ENCODE data around the gene BRINP3.
A peak's percentile ranks its signal among the peaks of the same experiment; 100 is the strongest.

Gene BRINP3

GRCh38 chr1:190377294-190377693 lies 100.4 kb downstream of the BRINP3 start:
- Histone ChIP-seq H3K27me3 (replicated peaks) (no peaks in the 10 kb centered on the region), H3K36me3 (replicated peaks) (no peaks in the 10 kb centered on the region), H3K27ac (no peak overlapping the region), H3K4me3 (ENCODE audit: low read depth, low read length) (no peak overlapping the region)
- no peak for TF ChIP-seq CTCF (IDR thresholded peaks at IDR 0.05; ENCODE audit: low read depth, low read length, missing control alignments)
- DNase-seq, result no peak
- in situ Hi-C loops (cut with HindIII; ENCODE audit: low pct_ligation_motif_present, low sequenced_read_pairs), result no loop called here

- Histone ChIP-seq H3K27ac (no peak overlapping the region), H3K36me3 (replicated peaks) (no peaks in the 10 kb centered on the region), H3K27me3 (replicated peaks) (no peaks in the 10 kb centered on the region), H3K4me3 (ENCODE audit: low read depth, low read length) (no peak overlapping the region)
- in situ Hi-C loops (cut with HindIII; ENCODE audit: low pct_ligation_motif_present, low sequenced_read_pairs), result no loop called here
- no peak for TF ChIP-seq CTCF (IDR thresholded peaks at IDR 0.05; ENCODE audit: low read depth, low read length, missing control alignments)
- no peak for DNase-seq
Measured at GRCh38 chr1:190376044-190376443, 101.6 kb downstream of the BRINP3 start.

GRCh38 chr1:190373705-190374336 lies 103.8 kb downstream of the BRINP3 start:
- no peak overlapping the region for H3K27ac ChIP-seq
- DNase-seq, result no peak
- in situ Hi-C loops (cut with HindIII; ENCODE audit: low pct_ligation_motif_present, low sequenced_read_pairs), result no loop called here
- peak; percentile 62 for TF ChIP-seq CTCF (IDR thresholded peaks at IDR 0.05; ENCODE audit: low read depth, low read length, missing control alignments)
- no peaks in the 10 kb centered on the region for H3K36me3 ChIP-seq (replicated peaks)
- no peak overlapping the region for H3K4me3 ChIP-seq (ENCODE audit: low read depth, low read length)
- no peaks in the 10 kb centered on the region for H3K27me3 ChIP-seq (replicated peaks)

- Histone ChIP-seq H3K4me3 (ENCODE audit: low read depth, low read length) (no peak overlapping the region), H3K36me3 (replicated peaks) (no peaks in the 10 kb centered on the region), H3K27me3 (replicated peaks) (no peaks in the 10 kb centered on the region), H3K27ac (no peak overlapping the region)
- TF ChIP-seq CTCF (IDR thresholded peaks at IDR 0.05; ENCODE audit: low read depth, low read length, missing control alignments), result no peak
- DNase-seq, result no peak
- in situ Hi-C loops (cut with HindIII; ENCODE audit: low pct_ligation_motif_present, low sequenced_read_pairs), result no loop called here
Measured at GRCh38 chr1:190367200-190367599, 110.5 kb downstream of the BRINP3 start.

GRCh38 chr1:190365283-190365682 lies 112.4 kb downstream of the BRINP3 start:
- no peak overlapping the region for H3K27ac ChIP-seq
- TF ChIP-seq CTCF (IDR thresholded peaks at IDR 0.05; ENCODE audit: low read depth, low read length, missing control alignments), result no peak
- in situ Hi-C loops (cut with HindIII; ENCODE audit: low pct_ligation_motif_present, low sequenced_read_pairs), result no loop called here

GRCh38 chr1:190353538-190354101 lies 124.0 kb downstream of the BRINP3 start:
- no peak for DNase-seq
- TF ChIP-seq CTCF (IDR thresholded peaks at IDR 0.05; ENCODE audit: low read depth, low read length, missing control alignments), result no peak
- in situ Hi-C loops (cut with HindIII; ENCODE audit: low pct_ligation_motif_present, low sequenced_read_pairs), result no loop called here
- Histone ChIP-seq H3K27me3 (replicated peaks) (no peaks in the 10 kb centered on the region), H3K4me3 (ENCODE audit: low read depth, low read length) (no peak overlapping the region), H3K36me3 (replicated peaks) (no peaks in the 10 kb centered on the region), H3K27ac (no peak overlapping the region)

More at GRCh38 chr1:190365283-190365682, 112.4 kb downstream of the BRINP3 start:
- H3K4me3 ChIP-seq (ENCODE audit: low read depth, low read length), result no peak overlapping the region
- no peaks in the 10 kb centered on the region for H3K27me3 ChIP-seq (replicated peaks)
- H3K36me3 ChIP-seq (replicated peaks), result no peaks in the 10 kb centered on the region
- no peak for DNase-seq

Measured in brain microvascular endothelial cell (primary cell).